Mucosa of descending colon (tissue), 3 donors: ENCODE measurements around the gene TNFRSF14. TPM values are rescaled to one million over a fixed set of nuclear protein-coding genes. Genes with fewer than 3 reads are reported as not detected.

Experiments
- ATAC-seq: fragments of 200-7000 bp; cut with Tn5 transposase; one replicate; pipeline ENCODE4 v1.9.1; 2020; ENCODE audit warnings: mild to moderate bottlenecking, moderate library complexity
- DNase-seq, 3 donors: peaks; one replicate each; pipeline ENCODE4 v3.0.0-alpha.2; 2020
- H3K36me3 ChIP-seq: fragments of 200-600 bp; one replicate; pipeline ENCODE4 v1.8.0; 2021; ENCODE audit warnings: low read depth, mild to moderate bottlenecking
- H3K4me1 ChIP-seq: fragments of 200-600 bp; one replicate; pipeline ENCODE4 v1.8.0; 2021; ENCODE audit warnings: low read depth, mild to moderate bottlenecking
- H3K4me3 ChIP-seq: fragments of 200-600 bp; one replicate; pipeline ENCODE4 v1.8.0; 2021; ENCODE audit warnings: mild to moderate bottlenecking
- H3K9me3 ChIP-seq: fragments of 200-600 bp; one replicate; pipeline ENCODE4 v1.8.0; 2021; ENCODE audit warnings: mild to moderate bottlenecking
- CTCF ChIP-seq: fragments of 200-600 bp; IDR thresholded peaks from one replicate; pipeline ENCODE4 v1.8.0; 2022; ENCODE audit warnings: antibody characterized with exemption, mild to moderate bottlenecking
- intact Hi-C, 2 donors: fragments of 100-400 bp; cut with DNase I in 1 of 2; cut with micrococcal nuclease in 1 of 2; formaldehyde crosslinking; loops; one replicate each; pipeline versions ENCODE4 v1.11.0 to v1.11.1; 2022; cut with DNase I, micrococcal nuclease
- total RNA-seq, 3 donors: library from RNA; stranded (reverse); fragmentation: NEBNext Ultra II Directional in 2 of 3; extraction: Animal tissue kit (Norgen Biotek cat#: 25700) in 2 of 3; gene quantifications; one replicate each; pipeline versions ENCODE4 v1.2.1 to v1.2.4, GENCODE V29; 2021 to 2023
- donor health status: DM: no; HTN: no; CAD: no; lungs with moderate emphysema.
- donor health status: DM: no; HTN: no; CAD: no.
- donor health status: DM: no; HTN: yes; CAD: no.

Gene TNFRSF14
- total RNA-seq, 3 donors from 2014 or later = 143 to 206 (median 146) TPM

GRCh38 chr1:2603521-2604155 lies 47.5 kb downstream of the TNFRSF14 start:
- no peak for TF ChIP-seq CTCF
- DNase-seq (no peak), ATAC-seq (no peak)
- Histone ChIP-seq H3K9me3 (no peaks in the 10 kb centered on the region), H3K4me3 (no peak overlapping the region), H3K36me3 (no peaks in the 10 kb centered on the region), H3K4me1 (no peaks in the 10 kb centered on the region)
- intact Hi-C loops = no loop called here

- Histone ChIP-seq H3K36me3 (no peaks in the 10 kb centered on the region), H3K4me3 (no peak overlapping the region), H3K9me3 (no peaks in the 10 kb centered on the region), H3K4me1 (no peaks in the 10 kb centered on the region)
- ATAC-seq (no peak), DNase-seq (no peak)
- TF ChIP-seq CTCF = no peak
- intact Hi-C loops = no loop called here
Measured at GRCh38 chr1:2604156-2604843, 48.1 kb downstream of the TNFRSF14 start.

GRCh38 chr1:2604844-2605508 lies 48.8 kb downstream of the TNFRSF14 start:
- H3K9me3 ChIP-seq = no peaks in the 10 kb centered on the region
- H3K36me3 ChIP-seq = no peaks in the 10 kb centered on the region
- TF ChIP-seq CTCF = no peak
- DNase-seq = no peak
- intact Hi-C loops = no loop called here
- no peaks in the 10 kb centered on the region for H3K4me1 ChIP-seq
- ATAC-seq = no peak
- H3K4me3 ChIP-seq = no peak overlapping the region

- Histone ChIP-seq H3K36me3 (no peaks in the 10 kb centered on the region), H3K4me3 (no peak overlapping the region), H3K9me3 (no peaks in the 10 kb centered on the region), H3K4me1 (no peaks in the 10 kb centered on the region)
- ATAC-seq (no peak), DNase-seq (no peak)
- intact Hi-C loops = no loop called here
- no peak for TF ChIP-seq CTCF
Measured at GRCh38 chr1:2605509-2606395, 49.6 kb downstream of the TNFRSF14 start.

GRCh38 chr1:2606396-2606880 lies 50.3 kb downstream of the TNFRSF14 start:
- Histone ChIP-seq H3K9me3 (no peaks in the 10 kb centered on the region), H3K4me1 (no peaks in the 10 kb centered on the region), H3K4me3 (no peak overlapping the region), H3K36me3 (no peaks in the 10 kb centered on the region)
- intact Hi-C loops = no loop called here
- ATAC-seq (no peak), DNase-seq (no peak)
- TF ChIP-seq CTCF = no peak
